PC-9 (cell line): Measurements from ENCODE around the gene HSPB8. TPM values are rescaled to one million over a fixed set of nuclear protein-coding genes. Genes with fewer than 3 reads are reported as not detected.

Experiments used
- BruUV-seq: library from RNA; stranded (reverse); fragments of 400-500 nt; replicated peaks from 2 replicates; lab custom pipeline; 2021; lab: Mats Ljungman, UMichigan
- CTCF ChIA-PET: fragments of 300-600 bp; sonication (Branson Sonifier 250); formaldehyde crosslinking; loops from one replicate; lab custom pipeline; 2022; ENCODE audit warnings: antibody characterized with exemption; lab: Charles Lee
- POLR2A ChIA-PET: fragments of 300-600 bp; sonication (Branson Sonifier 250); formaldehyde crosslinking; loops from one replicate; lab custom pipeline; 2022; ENCODE audit warnings: antibody characterized with exemption; ENCODE audit not compliant: unreplicated experiment; lab: Charles Lee
- DNase-seq, 2 experiments: peaks; one replicate each; pipeline versions ENCODE4 v3.0.0 to v3.0.0-alpha.2; 2015 to 2022; ENCODE audit warnings: mixed read lengths in 1 of 2
- H2AFZ ChIP-seq: fragments of 200-600 bp; sonication (generic); 2 replicates; pipeline ENCODE4 v1.8.1; 2017; ENCODE audit warnings: antibody characterized with exemption
- H3F3A ChIP-seq: fragments of 200-600 bp; sonication (generic); 2 replicates; pipeline ENCODE4 v1.8.1; 2017; ENCODE audit warnings: antibody characterized with exemption, mild to moderate bottlenecking, low read depth; ENCODE audit not compliant: insufficient read depth
- H3K27ac ChIP-seq: fragments of 200-600 bp; sonication (generic); 2 replicates; pipeline ENCODE4 v1.6.1; 2016; ENCODE audit warnings: mixed run types
- H3K27me3 ChIP-seq: fragments of 200-600 bp; sonication (generic); 2 replicates; pipeline ENCODE4 v1.6.1; 2016; ENCODE audit warnings: low read depth, mixed run types; ENCODE audit not compliant: insufficient read depth
- H3K36me3 ChIP-seq: fragments of 200-600 bp; sonication (generic); 2 replicates; pipeline ENCODE4 v1.6.1; 2016; ENCODE audit warnings: low read depth, mixed run types
- H3K4me1 ChIP-seq: fragments of 200-600 bp; sonication (generic); replicated peaks from 2 replicates; pipeline ENCODE4 v1.6.1; 2016; ENCODE audit warnings: mixed run types; ENCODE audit not compliant: insufficient read depth
- H3K4me2 ChIP-seq: fragments of 200-600 bp; sonication (generic); 2 replicates; pipeline ENCODE4 v1.6.1; 2017; ENCODE audit warnings: mixed run types
- H3K4me3 ChIP-seq: fragments of 200-600 bp; sonication (generic); 2 replicates; pipeline ENCODE4 v1.6.1; 2016; ENCODE audit warnings: mixed run types
- H3K79me2 ChIP-seq: fragments of 200-600 bp; sonication (generic); 2 replicates; pipeline ENCODE4 v1.6.1; 2017; ENCODE audit warnings: low read depth, mixed run types
- H3K9me2 ChIP-seq: fragments of 200-600 bp; sonication (generic); 2 replicates; pipeline ENCODE4 v1.8.1; 2017; ENCODE audit warnings: mild to moderate bottlenecking; ENCODE audit not compliant: insufficient read depth
- H3K9me3 ChIP-seq: fragments of 200-600 bp; sonication (generic); 2 replicates; pipeline ENCODE4 v1.8.1; 2016; ENCODE audit warnings: low read depth; ENCODE audit not compliant: insufficient read depth
- H4K20me1 ChIP-seq: fragments of 200-600 bp; sonication (generic); 2 replicates; pipeline ENCODE4 v1.8.1; 2017; ENCODE audit not compliant: insufficient read depth
- CTCF ChIP-seq: fragments of 200-600 bp; sonication (generic); conservative IDR thresholded peaks from 2 replicates; pipeline ENCODE4 v1.6.1; 2017; ENCODE audit warnings: mixed run types, antibody characterized with exemption, mild to moderate bottlenecking, moderate library complexity
- EZH2 ChIP-seq: fragments of 200-600 bp; sonication (generic); IDR thresholded peaks from 2 replicates; pipeline ENCODE4 v1.8.0; 2017; ENCODE audit warnings: antibody characterized with exemption, low read depth
- intact Hi-C: fragments of 100-400 bp; cut with micrococcal nuclease; formaldehyde crosslinking; loops from one replicate; pipeline ENCODE4 v1.10.0; 2022; ENCODE audit not compliant: unreplicated experiment
- total RNA-seq: library from RNA; stranded (reverse); gene quantifications from 2 replicates; pipeline ENCODE4 v1.2.3, GENCODE V29; 2021

The HSPB8 gene
- total RNA-seq, 1 experiment from 2014 or later = 6.0 TPM

GRCh38 chr12:119202544-119202943 lies 23.8 kb downstream of the HSPB8 start:
- no peaks in the 10 kb centered on the region for H3K27me3 ChIP-seq
- H3K9me3 ChIP-seq = no peaks in the 10 kb centered on the region
- H3K9me2 ChIP-seq = no peaks in the 10 kb centered on the region
- no peak overlapping the region for H3K4me3 ChIP-seq
- H3K4me2 ChIP-seq = no peak overlapping the region
- ChIA-PET POLR2A (no interaction called here), CTCF (no interaction called here)
- no peaks in the 10 kb centered on the region for H3K36me3 ChIP-seq
- H3K79me2 ChIP-seq = no peaks in the 10 kb centered on the region
- BruUV-seq = no TSS peak
- TF ChIP-seq EZH2 (no peak), CTCF (no peak)
- intact Hi-C loops = no loop called here
- H3K4me1 ChIP-seq = peaks cover 12% of the 10 kb centered on the region
- no peaks in the 10 kb centered on the region for H4K20me1 ChIP-seq
- no peaks in the 10 kb centered on the region for H3F3A ChIP-seq
- no peak for DNase-seq
- H2AFZ ChIP-seq = no peak overlapping the region
- H3K27ac ChIP-seq = no peak overlapping the region

- CTCF ChIA-PET = no interaction called here
Measured at GRCh38 chr12:119204131-119204530, 25.4 kb downstream of the HSPB8 start.

GRCh38 chr12:119204671-119205285 lies 26.0 kb downstream of the HSPB8 start:
- TF ChIP-seq EZH2 (no peak), CTCF (no peak)
- Histone ChIP-seq H3F3A (no peaks in the 10 kb centered on the region), H3K27ac (no peak overlapping the region), H3K27me3 (no peaks in the 10 kb centered on the region), H3K4me1 (peaks cover 20% of the 10 kb centered on the region), H3K79me2 (no peaks in the 10 kb centered on the region), H3K4me2 (no peak overlapping the region), H3K9me3 (no peaks in the 10 kb centered on the region), H3K4me3 (no peak overlapping the region), H3K36me3 (no peaks in the 10 kb centered on the region), H2AFZ (no peak overlapping the region), H4K20me1 (no peaks in the 10 kb centered on the region), H3K9me2 (no peaks in the 10 kb centered on the region)
- CTCF ChIA-PET = no interaction called here
- intact Hi-C loops = no loop called here
- POLR2A ChIA-PET = no interaction called here
- DNase-seq = no peak
- no TSS peak for BruUV-seq

More at GRCh38 chr12:119204131-119204530, 25.4 kb downstream of the HSPB8 start:
- Histone ChIP-seq H3K4me1 (peaks cover 21% of the 10 kb centered on the region), H3K9me3 (no peaks in the 10 kb centered on the region), H3K36me3 (no peaks in the 10 kb centered on the region), H3K79me2 (no peaks in the 10 kb centered on the region), H3F3A (no peaks in the 10 kb centered on the region), H3K27me3 (no peaks in the 10 kb centered on the region), H2AFZ (no peak overlapping the region), H4K20me1 (no peaks in the 10 kb centered on the region), H3K9me2 (no peaks in the 10 kb centered on the region), H3K4me3 (no peak overlapping the region), H3K27ac (no peak overlapping the region), H3K4me2 (no peak overlapping the region)
- intact Hi-C loops = no loop called here
- no peak for TF ChIP-seq CTCF
- TF ChIP-seq EZH2 = no peak
- BruUV-seq = no TSS peak
- POLR2A ChIA-PET = no interaction called here
- DNase-seq = no peak
